ENCODE measurements around the gene NRXN3. TPM values are rescaled to one million over a fixed set of nuclear protein-coding genes. Genes with fewer than 3 reads are reported as not detected.

NRXN3 gene
- total RNA-seq, 6 experiments from 2014 or later = 0.07 to 0.28 (median 0.11) TPM; not detected in 2

DNA sequence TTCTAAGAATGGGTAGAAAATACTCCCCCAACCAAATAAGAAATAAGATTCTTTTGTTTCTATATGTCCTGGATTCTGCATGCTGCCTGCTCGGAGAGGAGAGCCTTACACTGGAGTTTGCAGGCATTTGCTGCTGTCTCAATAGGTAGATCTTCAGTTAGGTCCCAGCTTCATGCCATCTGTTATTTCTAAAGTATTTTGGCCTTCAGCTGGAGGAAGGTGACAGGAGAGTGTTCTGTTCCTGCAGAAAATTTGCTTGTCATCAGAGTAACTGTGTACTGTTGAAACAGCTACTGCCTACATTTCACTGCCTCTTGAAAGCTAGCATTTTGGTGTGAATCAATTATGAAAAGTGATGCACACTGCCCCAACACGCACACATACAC is 966.9 kb downstream of the NRXN3 start:
- Mint-ChIP-seq H3K9me3 (no peaks in the 10 kb centered on the region), H3K4me1 (ENCODE audit: low read depth) (no peaks in the 10 kb centered on the region)

DNA sequence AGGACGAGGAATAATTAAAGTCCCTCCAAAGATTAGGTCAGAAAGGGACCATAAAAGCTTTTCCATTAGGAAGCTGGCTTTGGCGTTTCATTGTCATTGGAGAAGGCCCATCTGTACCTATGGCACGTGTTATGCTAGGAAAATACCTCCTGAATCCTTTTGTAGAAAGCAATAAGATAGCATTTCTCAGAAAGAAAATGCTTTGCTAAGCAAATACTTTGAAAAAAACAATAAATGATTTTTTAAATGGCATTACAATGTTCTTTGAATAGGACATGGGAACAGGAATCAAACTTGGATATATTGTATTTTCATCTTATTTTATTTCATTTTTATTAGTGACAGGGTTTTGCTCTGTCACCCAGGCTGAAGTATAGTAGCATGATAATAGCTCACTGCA is 967.7 kb downstream of the NRXN3 start:
- Mint-ChIP-seq H3K27me3 (ENCODE audit: insufficient read depth) (no peaks in the 10 kb centered on the region), H3K9me3 (no peaks in the 10 kb centered on the region), H3K4me1 (ENCODE audit: low read depth) (no peaks in the 10 kb centered on the region), H3K4me3 (no peak overlapping the region), H3K27ac (no peak overlapping the region), H3K36me3 (ENCODE audit: low read depth) (no peaks in the 10 kb centered on the region)
- TF ChIP-seq, protein P1, sequence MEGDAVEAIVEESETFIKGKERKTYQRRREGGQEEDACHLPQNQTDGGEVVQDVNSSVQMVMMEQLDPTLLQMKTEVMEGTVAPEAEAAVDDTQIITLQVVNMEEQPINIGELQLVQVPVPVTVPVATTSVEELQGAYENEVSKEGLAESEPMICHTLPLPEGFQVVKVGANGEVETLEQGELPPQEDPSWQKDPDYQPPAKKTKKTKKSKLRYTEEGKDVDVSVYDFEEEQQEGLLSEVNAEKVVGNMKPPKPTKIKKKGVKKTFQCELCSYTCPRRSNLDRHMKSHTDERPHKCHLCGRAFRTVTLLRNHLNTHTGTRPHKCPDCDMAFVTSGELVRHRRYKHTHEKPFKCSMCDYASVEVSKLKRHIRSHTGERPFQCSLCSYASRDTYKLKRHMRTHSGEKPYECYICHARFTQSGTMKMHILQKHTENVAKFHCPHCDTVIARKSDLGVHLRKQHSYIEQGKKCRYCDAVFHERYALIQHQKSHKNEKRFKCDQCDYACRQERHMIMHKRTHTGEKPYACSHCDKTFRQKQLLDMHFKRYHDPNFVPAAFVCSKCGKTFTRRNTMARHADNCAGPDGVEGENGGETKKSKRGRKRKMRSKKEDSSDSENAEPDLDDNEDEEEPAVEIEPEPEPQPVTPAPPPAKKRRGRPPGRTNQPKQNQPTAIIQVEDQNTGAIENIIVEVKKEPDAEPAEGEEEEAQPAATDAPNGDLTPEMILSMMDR (IDR thresholded peaks at IDR 0.05) = no peak
- no peak for DNase-seq

More for the DNA sequence above, 966.9 kb downstream of the NRXN3 start:
- Mint-ChIP-seq H3K4me3 (no peak overlapping the region), H3K27ac (no peak overlapping the region), H3K36me3 (ENCODE audit: low read depth) (no peaks in the 10 kb centered on the region), H3K27me3 (ENCODE audit: insufficient read depth) (no peaks in the 10 kb centered on the region)
- DNase-seq = no peak
- TF ChIP-seq, protein P1 (IDR thresholded peaks at IDR 0.05) = no peak

DNA sequence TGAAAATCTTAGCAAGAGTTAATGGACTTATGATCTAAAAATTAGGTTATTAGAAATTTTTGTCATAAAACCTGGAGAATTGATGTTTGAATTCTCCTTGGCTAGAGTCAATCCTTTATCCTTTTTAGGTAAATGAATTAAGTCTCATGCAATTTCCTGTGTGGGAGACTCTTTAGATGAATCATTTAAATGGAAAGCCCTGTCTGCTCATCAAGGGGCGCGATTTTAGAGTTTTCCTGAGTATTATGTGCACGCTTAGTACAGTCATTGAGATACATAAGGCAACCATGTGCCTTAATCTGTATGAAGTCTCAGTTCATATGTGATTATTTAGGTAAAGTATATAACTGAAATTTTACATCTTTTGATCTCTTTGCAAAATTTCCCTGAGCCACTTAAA is 974.7 kb downstream of the NRXN3 start:
- H3K27ac Mint-ChIP-seq = no peak overlapping the region
- TF ChIP-seq, protein P1 (IDR thresholded peaks at IDR 0.05) = no peak
- peaks cover 12% of the 10 kb centered on the region for H3K9me3 Mint-ChIP-seq
- no peak overlapping the region for H3K4me3 Mint-ChIP-seq
- no peaks in the 10 kb centered on the region; the same call in 1 of the 2 replicates for H3K4me1 Mint-ChIP-seq (ENCODE audit: low read depth)
- H3K36me3 Mint-ChIP-seq (ENCODE audit: low read depth) = no peaks in the 10 kb centered on the region
- no peaks in the 10 kb centered on the region for H3K27me3 Mint-ChIP-seq (ENCODE audit: insufficient read depth)
- DNase-seq = no peak

DNA sequence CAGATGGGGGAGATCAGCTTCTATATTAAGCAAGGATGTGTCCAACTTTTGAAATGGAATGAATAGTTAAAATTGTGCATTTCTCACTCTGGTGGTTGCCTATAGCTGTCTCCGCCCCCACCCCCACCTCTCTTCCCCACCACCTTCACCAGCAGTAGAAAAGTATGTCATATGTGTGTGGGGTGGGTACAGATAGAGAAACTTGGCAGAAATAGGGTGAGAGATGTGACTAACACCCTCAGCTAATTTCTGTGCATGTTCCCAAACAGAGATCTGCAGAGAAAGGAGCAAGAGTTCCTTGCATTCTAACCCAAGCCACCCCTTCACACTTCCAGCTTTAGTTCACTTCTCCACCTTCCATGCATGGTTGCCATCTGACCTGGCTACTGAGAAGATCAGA is 980.1 kb downstream of the NRXN3 start:
- H3K4me3 Mint-ChIP-seq = no peak overlapping the region
- H3K9me3 Mint-ChIP-seq = peaks cover 12% of the 10 kb centered on the region
- H3K27me3 Mint-ChIP-seq (ENCODE audit: insufficient read depth) = no peaks in the 10 kb centered on the region
- no peak overlapping the region for H3K27ac Mint-ChIP-seq
- DNase-seq = no peak
- TF ChIP-seq, protein P1 (IDR thresholded peaks at IDR 0.05) = no peak
- H3K4me1 Mint-ChIP-seq (ENCODE audit: low read depth) = no peaks in the 10 kb centered on the region
- H3K36me3 Mint-ChIP-seq (ENCODE audit: low read depth) = no peaks in the 10 kb centered on the region

DNA sequence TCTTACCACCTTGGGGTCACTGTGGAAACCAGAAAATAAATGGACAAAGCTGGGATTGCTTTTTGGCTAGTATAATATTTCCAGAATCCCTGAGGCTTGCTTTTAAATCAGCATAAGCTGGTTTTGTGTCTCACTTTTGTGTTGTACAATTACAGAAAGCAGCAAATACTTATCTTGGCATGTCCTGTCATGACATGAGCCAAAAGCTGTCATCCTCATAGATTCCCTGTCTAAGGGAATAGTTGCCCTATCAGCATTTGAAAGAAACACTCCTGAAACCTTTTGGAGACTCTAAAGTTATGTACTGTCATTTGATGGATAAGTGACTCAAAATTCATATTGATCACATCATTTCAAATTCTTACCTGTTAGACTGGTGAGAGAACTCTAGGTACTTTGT is 987.2 kb downstream of the NRXN3 start:
- no peak overlapping the region for H3K27ac Mint-ChIP-seq
- H3K9me3 Mint-ChIP-seq = no peaks in the 10 kb centered on the region; the same call in 1 of the 2 replicates
- no peaks in the 10 kb centered on the region for H3K27me3 Mint-ChIP-seq (ENCODE audit: insufficient read depth)
- H3K4me1 Mint-ChIP-seq (ENCODE audit: low read depth) = no peaks in the 10 kb centered on the region
- TF ChIP-seq, protein P1 (IDR thresholded peaks at IDR 0.05) = no peak
- no peaks in the 10 kb centered on the region for H3K36me3 Mint-ChIP-seq (ENCODE audit: low read depth)
- no peak for DNase-seq
- no peak overlapping the region for H3K4me3 Mint-ChIP-seq

DNA sequence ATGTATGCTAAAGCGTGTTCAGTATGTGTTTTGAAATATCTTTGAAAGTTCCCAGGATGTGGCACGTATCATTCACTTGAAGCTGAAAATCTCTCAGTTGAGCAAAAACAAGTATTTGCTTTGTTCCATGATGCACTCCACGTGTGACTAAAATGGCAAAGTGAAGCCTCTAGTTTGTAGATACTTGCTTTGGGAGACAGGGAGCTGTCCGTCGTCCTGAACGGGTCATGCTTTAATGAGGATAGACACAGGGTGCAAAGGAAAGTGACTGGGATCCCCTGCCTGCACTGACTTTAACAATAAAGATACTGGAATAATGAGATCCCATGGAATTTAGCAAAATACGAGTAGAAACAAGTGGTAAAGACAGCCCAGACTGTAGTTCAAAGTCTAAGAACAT is 991.4 kb downstream of the NRXN3 start:
- H3K9me3 Mint-ChIP-seq = peaks cover 10% of the 10 kb centered on the region
- no peak overlapping the region for H3K4me3 Mint-ChIP-seq
- DNase-seq = no peak
- no peaks in the 10 kb centered on the region for H3K36me3 Mint-ChIP-seq (ENCODE audit: low read depth)
- TF ChIP-seq, protein P1 (IDR thresholded peaks at IDR 0.05) = no peak
- H3K27me3 Mint-ChIP-seq (ENCODE audit: insufficient read depth) = no peaks in the 10 kb centered on the region
- H3K4me1 Mint-ChIP-seq (ENCODE audit: low read depth) = no peaks in the 10 kb centered on the region
- H3K27ac Mint-ChIP-seq = no peak overlapping the region
